Measurements from ENCODE around the gene PHF1. TPM values are rescaled to one million over a fixed set of nuclear protein-coding genes. Genes with fewer than 3 reads are reported as not detected.
"Not testable (repeated sequence)": the region's sequence is repeated elsewhere in the genome, so short reads cannot be mapped to it uniquely, and the experiment has no call there.

The PHF1 gene
- 100 to 1,000 TPM in 1 of 4 donors, 10 to 100 TPM in 3; 63.3 to 101 (median 83.3) TPM for total RNA-seq

GRCh38 chr6:33410711-33411631 is at the start of gene PHF1:
Gene PHF1, plus strand, starts transcription at chr6:33411014. Its CDS starts 1,250 bp downstream, at chr6:33412264.
- no peaks in the 10 kb centered on the region for H3K9me3 ChIP-seq
- peaks cover 0 to 52% (median 12%) of the 10 kb centered on the region in 4 donors for H3K4me1 ChIP-seq
- no peaks in the 10 kb centered on the region for H3K27me3 ChIP-seq
- H3K27ac ChIP-seq: peak within 1 kb of the TSS; percentile 94 to 100 (median 100)
- TF ChIP-seq POLR2A (IDR thresholded peaks at IDR 0.05) (peak in 1 of 2 donors; percentile 76), EP300 (IDR thresholded peaks at IDR 0.05) (peak in 1 of 2 donors; percentile 81), CTCF (IDR thresholded peaks at IDR 0.05) (no peak)
- WGBS, 2 donors: 0 to 1% methylated on average over 20 to 33 of the region's 67 CpGs
- H3K36me3 ChIP-seq: peaks cover 0 to 38% (median 16%) of the 10 kb centered on the region in 3 donors
- peak in 1 of 2 donors; percentile 31 for DNase-seq (ENCODE audit: low spot score in 2 of 2)
- peak within 1 kb of the TSS; percentile 69 to 100 (median 100) for H3K4me3 ChIP-seq

GRCh38 chr6:33363486-33363885 is 47.3 kb upstream of the PHF1 start:
- H3K9me3 ChIP-seq; H3K4me3 ChIP-seq; DNase-seq (ENCODE audit: low spot score in 2 of 2); H3K36me3 ChIP-seq; H3K4me1 ChIP-seq; H3K27ac ChIP-seq; H3K27me3 ChIP-seq: not testable (repeated sequence)
- WGBS, 2 donors: 76 to 80% methylated on average over 12 of the region's 12 CpGs

GRCh38 chr6:33364475-33365205 is 46.2 kb upstream of the PHF1 start:
- H3K36me3 ChIP-seq; H3K4me3 ChIP-seq; DNase-seq (ENCODE audit: low spot score in 2 of 2); H3K27me3 ChIP-seq; H3K9me3 ChIP-seq; H3K4me1 ChIP-seq; H3K27ac ChIP-seq: not testable (repeated sequence)
- WGBS, 2 donors: 20 to 27% methylated on average over 7 to 8 of the region's 8 CpGs

GRCh38 chr6:33365206-33365971 is 45.4 kb upstream of the PHF1 start:
- not testable (repeated sequence) for H3K27ac ChIP-seq; H3K9me3 ChIP-seq; H3K4me1 ChIP-seq; DNase-seq (ENCODE audit: low spot score in 2 of 2); H3K27me3 ChIP-seq; H3K4me3 ChIP-seq; H3K36me3 ChIP-seq
- 76 to 85% methylated on average over 9 of the region's 10 CpGs for WGBS, 2 donors

DNA sequence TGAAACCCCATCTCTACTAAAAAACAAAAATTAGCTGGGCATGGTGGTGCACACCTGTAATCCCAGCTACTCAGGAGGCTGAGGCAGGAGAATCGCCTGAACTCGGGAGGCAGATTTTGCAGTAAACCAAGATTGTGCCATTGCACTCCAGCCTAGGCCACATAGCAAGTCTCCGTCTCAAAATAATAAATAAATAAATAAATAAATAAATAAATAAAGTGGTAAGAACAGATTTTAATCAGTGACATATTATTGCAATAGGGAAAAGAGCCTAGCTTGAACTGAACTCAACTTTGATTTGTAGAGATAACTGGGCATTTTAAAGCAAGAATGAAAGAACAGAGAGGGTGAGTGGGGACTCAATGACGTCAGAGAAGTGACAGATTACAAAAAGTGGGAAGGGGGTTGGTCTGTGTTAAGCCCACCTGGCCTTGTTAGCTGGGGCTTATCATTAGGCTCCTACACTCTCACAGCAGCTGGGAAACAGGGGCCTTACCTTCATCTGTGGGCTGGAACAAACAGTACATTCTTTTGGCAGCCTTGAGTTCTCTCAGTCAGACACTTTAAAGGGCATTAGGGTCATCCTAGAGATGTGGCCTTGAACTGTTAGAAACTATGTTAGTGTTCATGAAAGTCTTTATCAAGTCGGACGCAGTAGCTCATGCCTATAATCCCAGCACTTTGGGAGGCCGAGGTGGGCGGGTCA is 43.7 kb upstream of the PHF1 start:
- 62 to 69% methylated on average over 8 of the region's 8 CpGs for WGBS, 2 donors
- H3K4me3 ChIP-seq: no peak overlapping the region
- H3K27ac ChIP-seq: no peak overlapping the region
- no peaks in the 10 kb centered on the region for H3K27me3 ChIP-seq
- no peak for DNase-seq (ENCODE audit: low spot score in 2 of 2)
- no peaks in the 10 kb centered on the region for H3K36me3 ChIP-seq
- no peaks in the 10 kb centered on the region for H3K4me1 ChIP-seq
- H3K9me3 ChIP-seq: no peaks in the 10 kb centered on the region
- TF ChIP-seq CTCF (IDR thresholded peaks at IDR 0.05): no peak
- no peak for TF ChIP-seq POLR2A (IDR thresholded peaks at IDR 0.05)
- TF ChIP-seq EP300 (IDR thresholded peaks at IDR 0.05): no peak

DNA sequence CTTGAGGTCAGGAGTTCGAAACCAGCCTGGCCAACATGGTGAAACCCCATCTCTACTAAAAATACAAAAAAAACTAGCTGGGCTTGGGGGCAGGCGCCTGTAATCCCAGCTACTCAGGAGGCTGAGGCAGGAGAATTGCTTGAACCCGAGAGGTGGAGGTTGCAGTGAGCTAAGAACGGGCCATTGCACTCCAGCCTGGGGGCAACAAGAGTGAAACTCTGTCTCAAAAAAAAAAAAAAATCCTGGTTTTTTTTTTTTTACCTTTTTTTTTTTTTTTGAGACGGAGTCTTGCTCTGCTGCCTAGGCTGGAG is 43.1 kb upstream of the PHF1 start:
- H3K4me3 ChIP-seq: not testable (repeated sequence)
- 82 to 85% methylated on average over 5 of the region's 5 CpGs for WGBS, 2 donors

GRCh38 chr6:33371901-33372300 is 38.9 kb upstream of the PHF1 start:
- DNase-seq (ENCODE audit: low spot score in 2 of 2); H3K27ac ChIP-seq; H3K9me3 ChIP-seq; H3K27me3 ChIP-seq; H3K36me3 ChIP-seq; H3K4me3 ChIP-seq: not testable (repeated sequence)
- peaks cover 0 to 32% (median 20%) of the 10 kb centered on the region in 4 donors for H3K4me1 ChIP-seq
- 85 to 86% methylated on average over 8 of the region's 8 CpGs for WGBS, 2 donors

More for the DNA sequence above, 43.1 kb upstream of the PHF1 start:
- H3K4me1 ChIP-seq; H3K27me3 ChIP-seq; H3K36me3 ChIP-seq; H3K27ac ChIP-seq; H3K9me3 ChIP-seq; DNase-seq (ENCODE audit: low spot score in 2 of 2): not testable (repeated sequence)

Data from tibial nerve (tissue), 4 donors.